Activated gamma-delta T cell (primary cell): ENCODE measurements around the gene IL5RA.

ENCODE experiments used
- DNase-seq: peaks from one replicate; lab custom pipeline; 2025; lab: John Stamatoyannopoulos, UW
- total RNA-seq, 2 donors: gene quantifications; one replicate each; lab custom pipeline; 2026; lab: John Stamatoyannopoulos, UW

The IL5RA gene
- 0.92 to 2.4 reads per million in 2 donors for total RNA-seq

- DNase-seq: no peak
These were observed at the start of gene IL5RA for GRCh38 chr3:3110299-3110630. IL5RA (minus strand) TSS chr3:3110374; CDS start chr3:3104984, 5,390 bp downstream.

GRCh38 chr3:3157484-3157883, 47.3 kb upstream of the IL5RA start:
- no peak for DNase-seq

- DNase-seq: no peak
These were observed 44.9 kb upstream of the IL5RA start for GRCh38 chr3:3154879-3155610.

GRCh38 chr3:3151513-3151912, 41.3 kb upstream of the IL5RA start:
- no peak for DNase-seq

- DNase-seq: no peak
These were observed 39.4 kb upstream of the IL5RA start for GRCh38 chr3:3149560-3149959.

DNA sequence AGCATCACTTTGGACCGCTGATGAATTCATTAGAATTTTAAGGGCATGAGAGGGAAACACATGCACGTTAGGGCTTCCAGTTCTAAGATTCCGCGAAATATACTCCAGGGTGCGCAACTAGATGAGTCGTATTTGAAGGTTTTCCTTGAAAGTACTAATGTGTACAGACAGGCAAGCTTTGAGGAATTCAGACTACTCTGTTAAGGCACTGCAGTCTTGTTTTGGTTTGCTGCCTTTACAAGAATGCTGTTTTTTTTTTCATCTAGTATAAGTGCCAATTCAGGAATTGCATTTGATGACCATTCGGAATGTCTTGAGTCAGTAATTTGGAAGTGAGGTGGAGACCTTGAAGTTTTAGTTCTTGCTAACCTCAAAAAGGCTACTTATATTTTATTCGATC, 35.7 kb upstream of the IL5RA start:
- DNase-seq: no peak

GRCh38 chr3:3141939-3142338, 31.8 kb upstream of the IL5RA start:
- DNase-seq: no peak

- no peak for DNase-seq
These were observed 27.4 kb upstream of the IL5RA start for GRCh38 chr3:3137526-3137925.

GRCh38 chr3:3134750-3135448, 24.7 kb upstream of the IL5RA start:
- no peak for DNase-seq

- no peak for DNase-seq
These were observed 23.3 kb upstream of the IL5RA start for GRCh38 chr3:3133500-3133899.

DNA sequence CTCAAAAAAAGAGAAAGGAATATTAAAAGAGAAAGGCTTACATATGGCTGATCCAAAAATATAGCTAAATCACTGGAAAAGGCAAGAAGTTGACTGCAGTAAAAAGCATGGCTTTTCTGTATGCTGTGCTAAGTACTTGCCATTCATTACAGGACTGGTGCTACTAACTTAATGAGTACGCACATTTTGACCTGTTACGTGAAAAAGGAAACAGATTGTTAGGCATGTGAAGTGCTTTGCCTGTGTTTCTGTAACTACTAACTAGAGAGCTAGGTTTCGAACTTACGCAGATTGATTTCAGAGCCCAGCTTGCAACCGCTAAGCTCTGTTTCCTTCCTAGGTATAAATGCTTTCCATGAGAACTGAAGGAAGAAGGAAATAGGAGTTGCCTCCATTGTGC, 19.4 kb upstream of the IL5RA start:
- DNase-seq: no peak

DNA sequence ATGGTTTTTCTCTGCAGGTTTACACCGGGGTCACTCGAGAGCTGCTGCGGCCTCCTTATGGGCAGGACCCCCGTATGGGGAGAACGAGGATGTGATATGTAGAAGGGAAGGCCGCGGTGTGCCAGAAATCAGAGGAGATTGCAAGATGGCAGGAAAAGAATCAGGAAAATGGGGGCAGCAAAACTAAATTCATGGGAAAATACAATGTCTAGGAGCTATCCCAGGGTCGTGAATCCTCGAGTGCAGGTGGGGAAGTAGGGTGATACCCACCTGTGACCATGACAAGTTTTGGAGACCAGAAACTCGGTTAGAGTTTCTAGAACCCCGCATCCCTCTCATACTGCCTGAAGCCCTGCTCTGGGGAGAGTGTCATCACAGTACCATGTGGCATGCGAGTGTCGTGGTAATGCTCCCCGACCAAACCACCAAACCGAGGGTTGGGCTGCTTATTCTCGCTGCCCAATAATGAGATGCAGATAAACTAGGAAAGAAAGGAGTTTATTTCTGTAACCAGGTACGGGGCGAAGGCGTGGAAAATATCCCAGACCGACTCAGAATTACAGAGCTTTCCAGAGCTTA, 17.3 kb upstream of the IL5RA start:
- DNase-seq: no peak

GRCh38 chr3:3126477-3127431, 16.6 kb upstream of the IL5RA start, which contains the start of gene TRNT1:
TRNT1 (plus strand) TSS chr3:3126940; CDS start chr3:3129041, 2,101 bp downstream.
- DNase-seq: peak; percentile 91

DNA sequence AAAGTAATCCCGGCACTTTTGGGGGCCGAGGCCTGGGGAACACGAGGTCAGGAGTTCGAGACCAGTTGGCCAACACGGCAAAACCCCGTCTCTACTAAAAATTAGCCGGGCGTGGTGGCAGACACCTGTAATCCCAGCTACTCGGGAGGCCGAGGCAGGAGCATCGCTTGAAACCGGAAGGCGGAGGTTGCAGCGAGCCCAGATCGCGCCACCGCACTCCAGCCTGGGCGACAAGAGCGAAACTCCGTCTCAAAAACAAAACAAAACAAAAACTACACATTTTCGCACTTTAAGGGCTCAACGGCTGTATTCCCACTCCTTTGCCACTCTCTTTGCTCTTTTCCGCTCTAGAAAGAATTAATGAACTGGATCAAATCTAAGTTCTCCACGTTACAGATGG, 15.8 kb upstream of the IL5RA start:
- DNase-seq: no peak

DNA sequence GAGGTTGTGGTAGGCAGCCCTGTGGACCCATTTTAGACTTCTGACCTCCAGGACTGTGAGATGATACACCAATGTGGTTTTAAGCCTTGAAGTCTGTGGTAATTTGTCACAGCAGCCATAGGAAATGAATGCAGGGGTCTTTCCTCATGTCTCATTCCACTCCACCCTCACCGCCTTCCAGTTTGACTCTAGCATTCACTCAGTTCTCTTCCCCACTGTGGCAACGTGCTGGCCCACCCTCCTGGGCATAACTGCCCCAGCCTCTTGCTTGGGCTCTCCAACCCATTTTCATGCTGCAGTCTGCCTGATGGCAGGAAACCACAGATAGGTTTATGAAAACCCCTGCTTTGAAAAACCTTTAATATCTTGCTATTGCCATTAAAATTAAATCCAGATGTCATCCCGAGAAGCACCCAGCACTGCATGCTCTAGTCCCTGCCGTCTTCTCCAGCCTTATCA, 9.2 kb upstream of the IL5RA start:
- no peak for DNase-seq

DNA sequence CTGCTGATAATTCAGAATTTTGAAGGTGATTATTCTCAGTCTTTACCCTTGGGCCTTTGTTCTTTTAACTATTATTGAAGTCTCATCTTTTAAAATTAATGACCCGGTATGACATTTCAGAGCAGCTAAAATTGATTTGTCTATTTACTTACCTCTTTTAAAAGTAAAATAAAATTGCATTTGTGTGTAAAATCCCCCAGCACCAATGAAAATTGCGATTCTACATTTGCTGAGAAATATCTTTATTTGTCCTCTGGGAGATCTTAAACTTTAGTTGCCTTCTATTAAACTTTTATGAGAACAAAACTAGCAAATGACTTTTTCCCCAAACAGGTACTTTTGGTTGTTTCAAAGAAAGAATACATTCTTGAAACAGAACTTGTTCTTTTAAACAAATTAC, 7.5 kb upstream of the IL5RA start:
- DNase-seq: no peak

GRCh38 chr3:3113042-3113709, 3.0 kb upstream of the IL5RA start:
- DNase-seq: no peak

DNA sequence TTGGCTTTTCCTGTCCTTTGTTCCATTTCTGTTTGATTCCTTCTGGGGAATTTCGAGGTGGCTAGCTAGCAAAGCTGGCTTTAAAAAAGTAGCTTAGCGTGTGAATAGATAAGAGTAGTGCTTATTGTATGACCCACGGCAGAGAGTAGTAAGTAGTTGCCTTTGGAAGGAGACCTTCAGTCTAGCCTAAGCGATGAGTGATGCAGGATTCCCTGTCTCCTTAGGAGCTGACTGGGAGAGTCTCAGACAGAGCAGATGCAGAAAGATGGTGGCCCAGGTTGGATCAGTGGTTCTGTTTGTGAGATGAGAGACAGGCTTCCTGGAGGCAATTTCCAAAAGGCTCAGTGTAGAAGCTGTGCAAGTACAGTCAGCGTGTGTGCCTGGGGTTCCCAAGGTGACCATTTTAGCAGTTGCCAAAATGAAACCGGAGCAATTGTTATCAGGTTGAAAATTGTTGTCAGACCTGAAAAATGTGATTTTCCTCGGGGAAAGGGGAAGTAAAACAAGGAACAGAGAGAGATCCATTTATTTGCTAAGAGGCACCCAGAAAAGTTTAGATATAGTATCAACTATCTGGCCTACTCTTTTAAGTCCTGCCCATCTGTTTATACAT, 681 bp upstream of the IL5RA start:
- no peak for DNase-seq

DNA sequence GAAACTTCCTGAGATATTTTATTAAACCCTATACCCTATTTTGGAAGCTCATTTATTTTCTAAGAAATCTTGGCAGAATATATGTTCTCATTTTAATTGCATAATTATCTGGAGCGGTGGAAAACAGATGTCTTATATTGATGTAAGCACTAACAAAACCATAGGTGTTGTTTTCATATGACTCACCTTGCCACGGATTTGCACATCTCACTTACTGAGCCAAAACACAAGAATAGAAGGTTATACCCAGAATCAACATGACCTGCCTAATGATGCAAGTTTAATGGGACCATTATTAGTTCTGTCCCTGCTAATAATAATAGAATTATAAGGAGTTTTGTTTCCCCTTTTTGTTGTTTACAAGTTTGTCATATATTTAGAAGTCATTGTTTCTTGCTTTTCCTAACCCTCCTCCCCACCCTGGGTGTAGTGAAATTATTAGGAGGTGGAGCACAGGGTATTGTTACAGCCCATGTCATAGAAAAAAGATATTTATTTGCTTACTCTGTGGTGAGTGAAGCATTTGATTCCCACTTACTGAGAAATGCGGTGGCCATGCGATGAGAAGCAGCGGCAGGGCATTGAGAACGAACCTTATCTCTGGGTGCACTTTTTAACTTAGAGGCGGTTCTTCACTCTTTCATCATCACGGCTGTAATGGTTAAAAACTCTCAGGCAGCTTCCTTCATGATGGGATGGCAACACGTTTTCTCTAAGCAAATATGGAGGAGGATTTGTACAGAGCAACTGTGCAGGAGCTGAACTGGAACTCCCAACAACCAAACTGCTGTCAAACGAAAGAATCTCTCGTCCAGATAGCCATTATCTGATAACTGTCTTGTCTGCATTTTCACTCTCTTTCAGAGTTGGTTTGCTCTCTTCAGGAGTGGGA, 521 bp downstream of the IL5RA start:
- DNase-seq: no peak

DNA sequence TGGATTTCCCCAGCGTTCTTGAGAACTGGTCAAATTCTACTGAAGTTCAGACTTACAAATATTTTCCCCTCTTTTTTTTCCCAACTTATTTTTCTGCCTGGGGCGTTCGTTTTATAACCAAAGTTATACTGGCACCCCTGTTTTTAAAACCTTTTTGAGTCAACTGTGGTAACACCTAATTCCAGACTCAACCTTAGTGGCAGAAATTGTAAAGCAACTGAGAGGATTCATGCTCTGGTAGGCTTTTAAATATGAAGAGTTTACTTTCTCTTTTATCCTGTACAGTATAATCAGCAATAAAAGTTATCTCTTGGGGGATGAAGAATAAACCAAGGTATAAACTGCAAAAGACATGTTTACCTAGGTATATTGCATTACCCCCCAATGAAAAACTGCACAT, 2.3 kb downstream of the IL5RA start:
- DNase-seq: no peak
